GM12878 (cell line): ENCODE results near the gene SIGLEC12. TPM values are rescaled to one million over a fixed set of nuclear protein-coding genes. Genes with fewer than 3 reads are reported as not detected.

Experiments
- ATAC-seq: fragments of 200-7000 bp; cut with Tn5 transposase; 3 replicates; pipeline ENCODE4 v1.9.1; 2020; ENCODE audit warnings: mild to moderate bottlenecking, moderate library complexity
- BruUV-seq: library from RNA; stranded (reverse); fragments of 400-500 nt; replicated peaks from 2 replicates; lab custom pipeline; 2021; lab: Mats Ljungman, UMichigan
- CTCF ChIA-PET: fragments of 300-600 bp; sonication (Branson Sonifier 250); formaldehyde crosslinking; extraction: SDS; loops from one replicate; lab custom pipeline; 2021; ENCODE audit warnings: inconsistent platforms; lab: Yijun Ruan, JAX
- POLR2A ChIA-PET: fragments of 350-600 bp; formaldehyde crosslinking; extraction: SDS; loops from one replicate; lab custom pipeline; 2021; ENCODE audit warnings: inconsistent platforms; lab: Charles Lee
- RAD21 ChIA-PET: fragments of 300-600 bp; sonication (Branson Sonifier 250); formaldehyde crosslinking; loops from one replicate; lab custom pipeline; 2023; ENCODE audit warnings: antibody characterized with exemption; ENCODE audit not compliant: unreplicated experiment; lab: Charles Lee
- SMC1A ChIA-PET: fragments of 300-600 bp; sonication (Branson Sonifier 250); formaldehyde crosslinking; loops from one replicate; lab custom pipeline; 2023; ENCODE audit not compliant: unreplicated experiment, uncharacterized antibody; lab: Charles Lee
- DNase-seq: peaks from one replicate; pipeline ENCODE4 v3.0.0-alpha.2; 2011; ENCODE audit warnings: low read depth, low spot score
- FAIRE-seq: peaks from 3 replicates; lab custom pipeline; 2011; peaks lifted over from hg19 to GRCh38; lab: Jason Lieb, UNC
- H2AFZ ChIP-seq: 2 replicates; pipeline ENCODE4 v1.6.0; 2011; ENCODE audit warnings: low read depth, low read length, control low read depth; ENCODE audit not compliant: control insufficient read depth
- H3K27ac ChIP-seq: 2 replicates; pipeline ENCODE4 v1.5.1; 2011; ENCODE audit warnings: control low read depth; ENCODE audit not compliant: control insufficient read depth, insufficient read depth
- H3K27me3 ChIP-seq, 2 experiments: replicated peaks in 1 of 2; 2 replicates each; pipeline versions ENCODE4 v1.6.0 to v1.6.1; 2011; ENCODE audit warnings: low read length in 1 of 2; ENCODE audit not compliant: control insufficient read depth in 2 of 2, insufficient read depth in 2 of 2
- H3K36me3 ChIP-seq, 2 experiments: 2 replicates each; pipeline ENCODE4 v1.5.1; 2011; ENCODE audit warnings: low read length in 1 of 2; ENCODE audit not compliant: control insufficient read depth in 2 of 2, insufficient read depth in 2 of 2
- H3K4me1 ChIP-seq: 2 replicates; pipeline ENCODE4 v1.6.1; 2011; ENCODE audit warnings: mild to moderate bottlenecking, low read length, moderate library complexity, mixed read lengths; ENCODE audit not compliant: control insufficient read depth, insufficient read depth
- H3K4me2 ChIP-seq: 2 replicates; pipeline ENCODE4 v1.6.0; 2011; ENCODE audit warnings: control low read depth; ENCODE audit not compliant: control insufficient read depth, insufficient read depth
- H3K4me3 ChIP-seq: fragments of 200-600 bp; sonication (generic); 2 replicates; pipeline ENCODE4 v1.5.1; 2016
- H3K79me2 ChIP-seq: 2 replicates; pipeline ENCODE4 v1.6.0; 2011; ENCODE audit warnings: low read length; ENCODE audit not compliant: control insufficient read depth, insufficient read depth
- H3K9ac ChIP-seq: 2 replicates; pipeline ENCODE4 v1.8.0; 2011; ENCODE audit warnings: low read length, control low read depth, mixed read lengths; ENCODE audit not compliant: control insufficient read depth, insufficient read depth
- H3K9me3 ChIP-seq: replicated peaks from 3 replicates; pipeline ENCODE4 v1.5.1; 2011; ENCODE audit warnings: mild to moderate bottlenecking, low read length; ENCODE audit not compliant: control insufficient read depth, insufficient read depth
- H4K20me1 ChIP-seq: 2 replicates; pipeline ENCODE4 v1.6.0; 2011; ENCODE audit not compliant: control insufficient read depth, insufficient read depth
- ATF7 ChIP-seq: fragments of 450-650 bp; IDR thresholded peaks from 2 replicates; pipeline ENCODE4 v1.6.1; 2016; ENCODE audit warnings: low read depth, mild to moderate bottlenecking
- BCL11A ChIP-seq: IDR thresholded peaks from 2 replicates; pipeline ENCODE4 v1.6.1; 2011; ENCODE audit warnings: low read depth, low read length
- BRCA1 ChIP-seq: IDR thresholded peaks from 2 replicates; pipeline ENCODE4 v1.6.1; 2011; ENCODE audit warnings: low read depth, low read length, improper control_type of control experiment
- CBX3 ChIP-seq: fragments of 200-600 bp; sonication (generic); IDR thresholded peaks from 2 replicates; pipeline ENCODE4 v1.6.1; 2016; ENCODE audit warnings: low read depth, borderline replicate concordance
- CHD2 ChIP-seq: IDR thresholded peaks from 2 replicates; pipeline ENCODE4 v1.6.1; 2011; ENCODE audit warnings: low read depth, low read length, improper control_type of control experiment, borderline replicate concordance
- EP300 ChIP-seq, 2 experiments: fragments of 150-350 bp in 1 of 2; IDR thresholded peaks; 2 replicates each; pipeline ENCODE4 v1.6.1; 2011 to 2012; ENCODE audit warnings: low read depth in 2 of 2, low read length in 2 of 2, borderline replicate concordance in 1 of 2, improper control_type of control experiment in 1 of 2, inconsistent platforms in 1 of 2; ENCODE audit not compliant: control insufficient read depth in 1 of 2
- GABPA ChIP-seq: IDR thresholded peaks from 2 replicates; pipeline ENCODE4 v1.6.1; 2014; ENCODE audit warnings: antibody characterized with exemption, low read depth, mild to moderate bottlenecking, inconsistent platforms
- HDAC6 ChIP-seq: fragments of 200-600 bp; sonication (generic); IDR thresholded peaks from one replicate; pipeline ENCODE4 v1.8.0; 2017; ENCODE audit warnings: antibody characterized with exemption; ENCODE audit not compliant: unreplicated experiment
- NFYA ChIP-seq: IDR thresholded peaks from 2 replicates; pipeline ENCODE4 v1.6.1; 2011; ENCODE audit warnings: low read depth, mild to moderate bottlenecking, low read length, improper control_type of control experiment, borderline replicate concordance
- NR2C2 ChIP-seq: IDR thresholded peaks from 2 replicates; pipeline ENCODE4 v1.6.1; 2011; ENCODE audit warnings: borderline replicate concordance, low read depth; ENCODE audit not compliant: control insufficient read depth, insufficient read length
- RCOR1 ChIP-seq: conservative IDR thresholded peaks from 2 replicates; pipeline ENCODE4 v1.6.1; 2012; ENCODE audit warnings: low read depth, low read length, improper control_type of control experiment
- RFX5 ChIP-seq: IDR thresholded peaks from 2 replicates; pipeline ENCODE4 v1.6.1; 2011; ENCODE audit warnings: low read depth, low read length, improper control_type of control experiment
- SMAD5 ChIP-seq: IDR thresholded peaks from 2 replicates; pipeline ENCODE4 v1.6.1; 2016; ENCODE audit warnings: antibody characterized with exemption, low read depth
- SMC3 ChIP-seq: IDR thresholded peaks from 2 replicates; pipeline ENCODE4 v1.6.1; 2011; ENCODE audit warnings: low read length, improper control_type of control experiment, borderline replicate concordance
- SRF ChIP-seq, 2 experiments: IDR thresholded peaks; 2 replicates each; pipeline ENCODE4 v1.6.1; 2011; ENCODE audit warnings: low read depth in 2 of 2, low read length in 2 of 2, mild to moderate bottlenecking in 1 of 2, moderate library complexity in 1 of 2
- TCF3 ChIP-seq: IDR thresholded peaks from 2 replicates; pipeline ENCODE4 v1.6.1; 2012; ENCODE audit warnings: low read depth, mild to moderate bottlenecking, low read length, borderline replicate concordance; ENCODE audit not compliant: insufficient read depth
- ZNF24 ChIP-seq: fragments of 450-650 bp; IDR thresholded peaks from 2 replicates; pipeline ENCODE4 v1.6.1; 2017; ENCODE audit warnings: antibody characterized with exemption, mild to moderate bottlenecking
- ZSCAN29 ChIP-seq: fragments of 450-650 bp; IDR thresholded peaks from 2 replicates; pipeline ENCODE4 v1.6.1; 2017; ENCODE audit warnings: mild to moderate bottlenecking, moderate library complexity
- ZZZ3 ChIP-seq: IDR thresholded peaks from 2 replicates; pipeline ENCODE4 v1.6.1; 2011; ENCODE audit warnings: low read depth; ENCODE audit not compliant: control insufficient read depth, insufficient read length
- WGBS: methylation state at CpG from one replicate; pipeline ENCODE4 v1.1.6; 2016; ENCODE audit warnings: low lambda C conversion rate; ENCODE audit not compliant: insufficient replicate concordance, insufficient coverage; ENCODE audit errors: missing lambda C conversion rate; 5-methylcytosine and 5-hydroxymethylcytosine counted together
- in situ Hi-C: fragments of 300-500 bp; cut with MboI; formaldehyde crosslinking; loops from 9 replicates; pipeline ENCODE4 v1.14.3; 2018; ENCODE audit warnings: mixed read lengths
- intact Hi-C: fragments of 100-400 bp; cut with micrococcal nuclease; formaldehyde crosslinking; loops from one replicate; pipeline ENCODE4 v1.14.2; 2022; ENCODE audit not compliant: unreplicated experiment
- polyA plus RNA-seq, 11 experiments: library from polyadenylated mRNA; depleted of rRNA in 4 of 11; unstranded in 6 of 11; stranded (reverse) in 5 of 11; fragments of >200 nt; fragmentation: Nextera tagmentation in 4 of 11; fragmentation: Illumina TruSeq in 1 of 11; extraction: Ambion mirVana in 4 of 11; extraction: Trizol in 1 of 11; gene quantifications; 1 replicate in 1 of 11; 2 replicates in 10 of 11; pipeline versions ENCODE4 v1.2.1 to v1.2.3, GENCODE V29; 2011 to 2016; ENCODE audit warnings: inconsistent platforms in 2 of 11, missing spikeins in 2 of 11, low read depth in 1 of 11
- total RNA-seq, 4 experiments: library from RNA; depleted of rRNA in 3 of 4; stranded (reverse); fragments of >200 nt in 3 of 4; fragmentation: Illumina TruSeq in 1 of 4; extraction: Trizol in 1 of 4; gene quantifications; 2 replicates each; pipeline versions ENCODE4 v1.2.1 to v1.2.3, GENCODE V29; 2013 to 2021
- TF ChIP-seq, protein P1 (sequence below): fragments of 450-650 bp; formaldehyde crosslinking; IDR thresholded peaks from 2 replicates; pipeline ENCODE4 v1.4.0; 2022; ENCODE audit warnings: mild to moderate bottlenecking, moderate library complexity

Gene SIGLEC12
- total and polyA plus RNA-seq, 10 of the 15 experiments (the other 5 are each of a cell fraction or from before 2014, with no cell fraction given): 0.03 to 0.18 (median 0.06) TPM; not detected in 5

DNA sequence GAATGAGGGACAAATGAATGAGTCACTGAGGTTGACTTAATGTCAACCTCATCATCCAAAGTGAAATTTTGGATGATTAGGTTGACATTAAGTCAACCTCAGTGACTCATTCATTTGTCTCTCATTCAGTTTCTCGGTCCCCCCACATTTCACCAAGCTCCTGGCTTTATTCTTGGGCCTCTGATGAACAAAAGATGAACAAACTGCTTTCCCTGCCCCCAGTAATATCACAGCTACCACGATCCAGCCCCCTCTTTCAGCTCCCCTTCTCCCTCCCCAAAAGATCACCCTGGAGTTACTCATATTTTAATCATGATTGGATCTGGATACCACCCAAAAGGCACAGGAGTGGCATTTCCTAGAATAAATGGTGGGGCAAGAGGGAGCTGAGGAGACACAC, 12.5 kb downstream of the SIGLEC12 start:
- TF ChIP-seq BCL11A: no peak
- TF ChIP-seq EP300 (IDR thresholded peaks at IDR 0.05; ENCODE audit: borderline replicate concordance in 1 of 2, control insufficient read depth in 1 of 2, low read depth in 2 of 2, low read length in 2 of 2): no peak
- TF ChIP-seq RCOR1: no peak
- no peak for TF ChIP-seq ZZZ3
- TF ChIP-seq NFYA: no peak
- TF ChIP-seq CBX3: no peak
- TF ChIP-seq NR2C2: no peak
- TF ChIP-seq CHD2: no peak
- no peak for TF ChIP-seq SMC3
- no peak for TF ChIP-seq SMAD5
- TF ChIP-seq ZSCAN29: no peak
- TF ChIP-seq ZNF24: no peak
- no peak for TF ChIP-seq BRCA1
- no peak for TF ChIP-seq RFX5
- no peak for TF ChIP-seq ATF7
- TF ChIP-seq TCF3: no peak
- TF ChIP-seq, protein P1, sequence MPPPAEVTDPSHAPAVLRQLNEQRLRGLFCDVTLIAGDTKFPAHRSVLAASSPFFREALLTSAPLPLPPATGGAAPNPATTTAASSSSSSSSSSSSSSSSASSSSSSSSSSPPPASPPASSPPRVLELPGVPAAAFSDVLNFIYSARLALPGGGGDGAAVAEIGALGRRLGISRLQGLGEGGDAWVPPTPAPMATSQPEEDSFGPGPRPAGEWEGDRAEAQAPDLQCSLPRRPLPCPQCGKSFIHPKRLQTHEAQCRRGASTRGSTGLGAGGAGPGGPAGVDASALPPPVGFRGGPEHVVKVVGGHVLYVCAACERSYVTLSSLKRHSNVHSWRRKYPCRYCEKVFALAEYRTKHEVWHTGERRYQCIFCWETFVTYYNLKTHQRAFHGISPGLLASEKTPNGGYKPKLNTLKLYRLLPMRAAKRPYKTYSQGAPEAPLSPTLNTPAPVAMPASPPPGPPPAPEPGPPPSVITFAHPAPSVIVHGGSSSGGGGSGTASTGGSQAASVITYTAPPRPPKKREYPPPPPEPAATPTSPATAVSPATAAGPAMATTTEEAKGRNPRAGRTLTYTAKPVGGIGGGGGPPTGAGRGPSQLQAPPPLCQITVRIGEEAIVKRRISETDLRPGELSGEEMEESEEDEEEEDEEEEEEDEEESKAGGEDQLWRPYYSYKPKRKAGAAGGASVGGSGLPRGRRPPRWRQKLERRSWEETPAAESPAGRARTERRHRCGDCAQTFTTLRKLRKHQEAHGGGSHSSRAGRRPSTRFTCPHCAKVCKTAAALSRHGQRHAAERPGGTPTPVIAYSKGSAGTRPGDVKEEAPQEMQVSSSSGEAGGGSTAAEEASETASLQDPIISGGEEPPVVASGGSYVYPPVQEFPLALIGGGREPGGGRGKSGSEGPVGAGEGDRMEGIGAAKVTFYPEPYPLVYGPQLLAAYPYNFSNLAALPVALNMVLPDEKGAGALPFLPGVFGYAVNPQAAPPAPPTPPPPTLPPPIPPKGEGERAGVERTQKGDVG (CRISPR knock-in tag): no peak
- no peak for TF ChIP-seq HDAC6
- TF ChIP-seq GABPA: no peak
- TF ChIP-seq SRF (IDR thresholded peaks at IDR 0.05; ENCODE audit: low read depth in 2 of 2, low read length in 2 of 2): no peak
- Histone ChIP-seq H2AFZ (no peak overlapping the region), H3K36me3 (no peaks in the 10 kb centered on the region), H3K27ac (no peak overlapping the region), H3K27me3 (no peaks in the 10 kb centered on the region), H3K4me3 (no peak overlapping the region), H4K20me1 (no peaks in the 10 kb centered on the region), H3K4me1 (no peaks in the 10 kb centered on the region), H3K79me2 (no peaks in the 10 kb centered on the region), H3K4me2 (no peak overlapping the region), H3K9me3 (no peaks in the 10 kb centered on the region), H3K9ac (no peak overlapping the region)
- ChIA-PET CTCF (interaction anchor here (0.7 to 1.2 kb wide), 2 partner anchors 16 to 26 kb away, joined by 3 read pairs; no protein-coding TSS in a partner anchor), POLR2A (no interaction called here), SMC1A (no interaction called here), RAD21 (no interaction called here)
- BruUV-seq: no TSS peak
- in situ Hi-C loops: no loop called here
- no peak for FAIRE-seq
- no peak for DNase-seq
- no peak for ATAC-seq
- WGBS: 0% methylated on average over 2 of the region's 2 CpGs
- intact Hi-C loops: no loop called here
